ENCODE measurements around the gene SAYSD1. TPM values are rescaled to one million over a fixed set of nuclear protein-coding genes. Genes with fewer than 3 reads are reported as not detected.

SAYSD1 gene
- total and polyA plus RNA-seq, 11 donors = 6.5 to 14.6 (median 9.6) TPM

GRCh38 chr6:39088331-39088730 is 26.7 kb downstream of the SAYSD1 start:
- H3K36me3 ChIP-seq = no peaks in the 10 kb centered on the region
- intact Hi-C loops (cut with DNase I) = loop anchor here (2.0 to 10.0 kb wide), 5 partner anchors 114 to 216 kb away; no protein-coding TSS in a partner anchor
- H3K27ac ChIP-seq = no peak overlapping the region
- peak in 4 of 5 donors; percentile 43 to 73 (median 52) for DNase-seq
- H3K27me3 ChIP-seq = peaks cover 0 to 11% (median 0%) of the 10 kb centered on the region in 9 donors
- H3K4me1 ChIP-seq = peaks cover 0 to 23% (median 10%) of the 10 kb centered on the region in 12 donors
- TF ChIP-seq POLR2A (IDR thresholded peaks at IDR 0.05) = no peak
- TF ChIP-seq CTCF (IDR thresholded peaks at IDR 0.05) = peak; percentile 21 to 64 (median 42)
- WGBS, 4 donors = 6 to 9% (median 8%) methylated on average over 4 of the region's 4 CpGs
- H3K9me3 ChIP-seq = no peaks in the 10 kb centered on the region
- no peak overlapping the region for H3K4me3 ChIP-seq
- ATAC-seq = peak; percentile 79 to 95 (median 88)

- no peak overlapping the region for H3K27ac ChIP-seq
- intact Hi-C loops (cut with DNase I) = loop anchor here in 6 of 10 donors (5.0 to 10.0 kb wide), 4 partner anchors 112 to 218 kb away; no protein-coding TSS in a partner anchor
- peaks cover 0 to 11% (median 0%) of the 10 kb centered on the region in 9 donors for H3K27me3 ChIP-seq
- H3K4me3 ChIP-seq = no peak overlapping the region
- DNase-seq (no peak), ATAC-seq (no peak)
- no peak for TF ChIP-seq CTCF (IDR thresholded peaks at IDR 0.05)
- no peak for TF ChIP-seq POLR2A (IDR thresholded peaks at IDR 0.05)
- peaks cover 0 to 23% (median 10%) of the 10 kb centered on the region in 12 donors for H3K4me1 ChIP-seq
- no peaks in the 10 kb centered on the region for H3K36me3 ChIP-seq
- H3K9me3 ChIP-seq = no peaks in the 10 kb centered on the region
- WGBS, 4 donors = 64 to 78% (median 74%) methylated on average over 7 of the region's 7 CpGs
Observed at GRCh38 chr6:39087197-39087596, 27.8 kb downstream of the SAYSD1 start.

- ATAC-seq = peak in 1 of 4 donors; percentile 22
- Histone ChIP-seq H3K27ac (no peak overlapping the region), H3K4me1 (peaks cover 0 to 23% (median 10%) of the 10 kb centered on the region in 12 donors), H3K9me3 (no peaks in the 10 kb centered on the region), H3K27me3 (peaks cover 0 to 11% (median 0%) of the 10 kb centered on the region in 9 donors), H3K36me3 (no peaks in the 10 kb centered on the region), H3K4me3 (no peak overlapping the region)
- WGBS, 4 donors = 42 to 46% (median 42%) methylated on average over 6 of the region's 6 CpGs
- DNase-seq = no peak
- no peak for TF ChIP-seq CTCF (IDR thresholded peaks at IDR 0.05)
- intact Hi-C loops (cut with DNase I) = loop anchor here in 6 of 10 donors (5.0 to 10.0 kb wide), 4 partner anchors 112 to 218 kb away; no protein-coding TSS in a partner anchor
Observed at GRCh38 chr6:39086711-39087110, 28.3 kb downstream of the SAYSD1 start.

- no peak for TF ChIP-seq CTCF (IDR thresholded peaks at IDR 0.05)
- TF ChIP-seq POLR2A (IDR thresholded peaks at IDR 0.05) = no peak
- Histone ChIP-seq H3K9me3 (no peaks in the 10 kb centered on the region), H3K36me3 (no peaks in the 10 kb centered on the region), H3K27ac (no peak overlapping the region), H3K27me3 (peaks cover 0 to 11% (median 0%) of the 10 kb centered on the region in 9 donors), H3K4me3 (no peak overlapping the region), H3K4me1 (peaks cover 0 to 23% (median 10%) of the 10 kb centered on the region in 12 donors)
- ATAC-seq (no peak), DNase-seq (no peak)
- WGBS, 4 donors = 70 to 82% (median 77%) methylated on average over 7 of the region's 7 CpGs
- intact Hi-C loops (cut with DNase I) = loop anchor here in 6 of 10 donors (5.0 to 10.0 kb wide), 4 partner anchors 111 to 219 kb away; no protein-coding TSS in a partner anchor
Observed at GRCh38 chr6:39086294-39086693, 28.7 kb downstream of the SAYSD1 start.
